HG02943 (cell line): ENCODE results near the gene FNIP1.
"Not testable (repeated sequence)": the region's sequence is repeated elsewhere in the genome, so short reads cannot be mapped to it uniquely, and the experiment has no call there.

ENCODE experiments used
- ATAC-seq: cut with Tn5 transposase; IDR thresholded peaks from one replicate; pipeline ENCODE4 v1.9.1; 2021; ENCODE audit warnings: mild to moderate bottlenecking, low read depth, moderate library complexity; ENCODE audit not compliant: unreplicated experiment

Gene FNIP1

GRCh38 chr5:131787736-131788135, 9.1 kb downstream of the FNIP1 start:
- no peak for ATAC-seq

- no peak for ATAC-seq
Measured at GRCh38 chr5:131786900-131787692, 9.7 kb downstream of the FNIP1 start.

GRCh38 chr5:131786036-131786435, 10.8 kb downstream of the FNIP1 start:
- ATAC-seq, result no peak

GRCh38 chr5:131783874-131784273, 12.9 kb downstream of the FNIP1 start:
- no peak for ATAC-seq

- ATAC-seq, result no peak
Measured at GRCh38 chr5:131783357-131783756, 13.5 kb downstream of the FNIP1 start.

GRCh38 chr5:131782717-131783116, 14.1 kb downstream of the FNIP1 start:
- no peak for ATAC-seq

- not testable (repeated sequence) for ATAC-seq
Measured at GRCh38 chr5:131778141-131778540, 18.7 kb downstream of the FNIP1 start.

GRCh38 chr5:131776450-131776849, 20.4 kb downstream of the FNIP1 start:
- ATAC-seq, result no peak

- ATAC-seq, result no peak
Measured at GRCh38 chr5:131774652-131775367, 22.0 kb downstream of the FNIP1 start.

GRCh38 chr5:131773805-131774204, 23.0 kb downstream of the FNIP1 start:
- ATAC-seq, result no peak

- no peak for ATAC-seq
Measured at GRCh38 chr5:131771692-131772091, 25.1 kb downstream of the FNIP1 start.

- ATAC-seq, result no peak
Measured at GRCh38 chr5:131769961-131770360, 26.9 kb downstream of the FNIP1 start.

- no peak for ATAC-seq
Measured at GRCh38 chr5:131769336-131769735, 27.5 kb downstream of the FNIP1 start.

- ATAC-seq, result no peak
Measured at GRCh38 chr5:131767891-131768290, 28.9 kb downstream of the FNIP1 start.

- ATAC-seq, result no peak
Measured at GRCh38 chr5:131766689-131767088, 30.1 kb downstream of the FNIP1 start.

GRCh38 chr5:131765261-131765660, 31.6 kb downstream of the FNIP1 start:
- ATAC-seq, result no peak

- ATAC-seq, result no peak
Measured at GRCh38 chr5:131763968-131764367, 32.8 kb downstream of the FNIP1 start.

- no peak for ATAC-seq
Measured at GRCh38 chr5:131760793-131761192, 36.0 kb downstream of the FNIP1 start.

GRCh38 chr5:131759704-131760103, 37.1 kb downstream of the FNIP1 start:
- no peak for ATAC-seq

GRCh38 chr5:131758520-131758900, 38.3 kb downstream of the FNIP1 start:
- no peak for ATAC-seq

- ATAC-seq, result no peak
Measured at GRCh38 chr5:131757830-131758519, 38.8 kb downstream of the FNIP1 start.
